ENCODE data around the gene ZKSCAN5. TPM values are rescaled to one million over a fixed set of nuclear protein-coding genes. Genes with fewer than 3 reads are reported as not detected.

Gene ZKSCAN5
- total and polyA plus RNA-seq, 7 donors, result 3.0 to 12.5 (median 7.7) TPM

- peak; percentile 94 to 98 (median 97) for TF ChIP-seq POLR2AphosphoS5 (IDR thresholded peaks at IDR 0.05)
- TF ChIP-seq, protein P1, sequence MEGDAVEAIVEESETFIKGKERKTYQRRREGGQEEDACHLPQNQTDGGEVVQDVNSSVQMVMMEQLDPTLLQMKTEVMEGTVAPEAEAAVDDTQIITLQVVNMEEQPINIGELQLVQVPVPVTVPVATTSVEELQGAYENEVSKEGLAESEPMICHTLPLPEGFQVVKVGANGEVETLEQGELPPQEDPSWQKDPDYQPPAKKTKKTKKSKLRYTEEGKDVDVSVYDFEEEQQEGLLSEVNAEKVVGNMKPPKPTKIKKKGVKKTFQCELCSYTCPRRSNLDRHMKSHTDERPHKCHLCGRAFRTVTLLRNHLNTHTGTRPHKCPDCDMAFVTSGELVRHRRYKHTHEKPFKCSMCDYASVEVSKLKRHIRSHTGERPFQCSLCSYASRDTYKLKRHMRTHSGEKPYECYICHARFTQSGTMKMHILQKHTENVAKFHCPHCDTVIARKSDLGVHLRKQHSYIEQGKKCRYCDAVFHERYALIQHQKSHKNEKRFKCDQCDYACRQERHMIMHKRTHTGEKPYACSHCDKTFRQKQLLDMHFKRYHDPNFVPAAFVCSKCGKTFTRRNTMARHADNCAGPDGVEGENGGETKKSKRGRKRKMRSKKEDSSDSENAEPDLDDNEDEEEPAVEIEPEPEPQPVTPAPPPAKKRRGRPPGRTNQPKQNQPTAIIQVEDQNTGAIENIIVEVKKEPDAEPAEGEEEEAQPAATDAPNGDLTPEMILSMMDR (IDR thresholded peaks at IDR 0.05), result no peak
- peak in 1 of 4 donors; percentile 52 for TF ChIP-seq EP300 (IDR thresholded peaks at IDR 0.05)
- peak; percentile 82 to 94 for TF ChIP-seq POLR2A (IDR thresholded peaks at IDR 0.05)
- 0% methylated on average over 37 of the region's 37 CpGs for WGBS, 2 donors
- Histone ChIP-seq H3K4me1 (peaks cover 0 to 26% (median 17%) of the 10 kb centered on the region in 4 donors), H3K36me3 (peaks cover 0 to 36% (median 6%) of the 10 kb centered on the region in 4 donors), H3K27ac (peak within 1 kb of the TSS; percentile 81 to 88 (median 84)), H3K27me3 (no peaks in the 10 kb centered on the region), H3K4me3 (peak within 1 kb of the TSS; percentile 77 to 96 (median 87)), H3K9me3 (peaks cover 0 to 4% (median 2%) of the 10 kb centered on the region in 4 donors)
- DNase-seq, result peak; percentile 93
- intact Hi-C loops (cut with DNase I), result loop anchor here (5.0 to 10.0 kb wide), 3 partner anchors 65 to 1297 kb away; partner anchors contain the start of genes ARPC1A, TECPR1 and ZSCAN25
Observed at GRCh38 chr7:99551767-99552463, 47.5 kb downstream of the ZKSCAN5 start, which contains the start of gene FAM200A. Gene FAM200A (minus strand): TSS chr7:99552114. CDS start chr7:99548407, 3,707 bp downstream.

GRCh38 chr7:99553039-99553438 lies 48.6 kb downstream of the ZKSCAN5 start:
- TF ChIP-seq, protein P1 (IDR thresholded peaks at IDR 0.05), result no peak
- TF ChIP-seq POLR2AphosphoS5 (IDR thresholded peaks at IDR 0.05) (no peak), POLR2A (IDR thresholded peaks at IDR 0.05) (no peak), EP300 (IDR thresholded peaks at IDR 0.05) (no peak)
- Histone ChIP-seq H3K36me3 (peaks cover 0 to 25% (median 3%) of the 10 kb centered on the region in 4 donors), H3K4me3 (no peak overlapping the region), H3K27ac (no peak overlapping the region), H3K4me1 (peaks cover 0 to 36% (median 24%) of the 10 kb centered on the region in 4 donors), H3K27me3 (no peaks in the 10 kb centered on the region), H3K9me3 (peaks cover 0 to 3% (median under 1%) of the 10 kb centered on the region in 4 donors)
- 95 to 97% methylated on average over 4 of the region's 4 CpGs for WGBS, 2 donors
- no peak for DNase-seq
- intact Hi-C loops (cut with DNase I), result loop anchor here (5.0 to 10.0 kb wide), 3 partner anchors 64 to 1298 kb away; partner anchors contain the start of genes ARPC1A, TECPR1 and ZSCAN25

DNA sequence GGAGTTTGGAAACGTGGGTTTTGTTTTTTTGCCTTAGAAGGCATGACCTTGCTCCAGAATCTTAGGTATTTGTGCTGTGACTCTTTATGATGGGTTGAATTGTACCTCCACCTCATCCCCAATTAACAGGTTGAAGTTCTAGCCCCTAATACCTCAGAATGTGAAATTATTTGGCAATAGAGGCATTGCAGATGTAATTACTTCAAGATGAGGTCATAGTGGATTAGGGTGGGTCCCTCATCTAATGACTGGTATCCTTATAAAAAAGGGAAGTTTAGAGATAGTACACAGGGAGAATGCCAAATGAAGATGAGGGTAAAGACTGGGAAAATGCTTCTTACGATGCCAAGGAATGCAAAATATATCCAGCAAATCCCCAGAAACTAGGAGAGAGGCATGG lies 50.5 kb downstream of the ZKSCAN5 start:
- no peak for TF ChIP-seq POLR2AphosphoS5 (IDR thresholded peaks at IDR 0.05)
- TF ChIP-seq POLR2A (IDR thresholded peaks at IDR 0.05), result no peak
- no peak for TF ChIP-seq EP300 (IDR thresholded peaks at IDR 0.05)
- 75 to 85% methylated on average over 2 of the region's 2 CpGs for WGBS, 2 donors
- H3K27ac ChIP-seq, result no peak overlapping the region
- H3K9me3 ChIP-seq, result no peaks in the 10 kb centered on the region
- no peaks in the 10 kb centered on the region for H3K27me3 ChIP-seq
- H3K4me1 ChIP-seq, result peaks cover 0 to 43% (median 32%) of the 10 kb centered on the region in 4 donors
- H3K4me3 ChIP-seq, result no peak overlapping the region
- DNase-seq, result no peak
- intact Hi-C loops (cut with DNase I), result loop anchor here (5.0 to 10.0 kb wide), 3 partner anchors 62 to 1300 kb away; partner anchors contain the start of genes ARPC1A, TECPR1 and ZSCAN25
- peaks cover 0 to 19% (median 0%) of the 10 kb centered on the region in 4 donors for H3K36me3 ChIP-seq

DNA sequence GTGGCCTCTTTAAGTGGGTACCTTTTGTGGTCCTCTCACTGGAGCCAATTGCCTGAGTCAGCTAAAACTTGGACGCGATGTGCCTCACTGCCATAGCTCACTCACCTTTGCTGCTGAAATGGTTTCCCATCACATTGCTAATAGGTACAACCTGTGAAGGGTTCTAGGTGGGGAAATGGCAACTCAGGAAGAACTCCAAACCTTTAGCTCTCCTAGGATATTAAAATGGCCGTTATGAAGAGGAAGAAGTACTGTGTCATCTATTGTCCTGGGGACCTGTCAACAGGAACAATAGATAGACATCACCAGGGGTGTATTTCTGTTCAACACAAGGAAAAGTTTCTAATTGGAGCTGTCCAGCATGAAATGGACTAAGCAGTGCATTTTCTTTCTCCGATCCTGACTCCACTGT lies 52.7 kb downstream of the ZKSCAN5 start:
- DNase-seq, result no peak
- peaks cover 0 to 47% (median 38%) of the 10 kb centered on the region in 4 donors for H3K4me1 ChIP-seq
- H3K27ac ChIP-seq, result peak overlapping the region; percentile 93 to 98 (median 96)
- intact Hi-C loops (cut with DNase I), result loop anchor here (10.0 kb wide), 2 partner anchors 232 to 1302 kb away; partner anchors contain the start of genes ARPC1A and TECPR1
- H3K9me3 ChIP-seq, result no peaks in the 10 kb centered on the region
- TF ChIP-seq EP300 (IDR thresholded peaks at IDR 0.05) (no peak), POLR2A (IDR thresholded peaks at IDR 0.05) (no peak), POLR2AphosphoS5 (IDR thresholded peaks at IDR 0.05) (no peak)
- TF ChIP-seq, protein P1 (IDR thresholded peaks at IDR 0.05), result no peak
- 81 to 82% methylated on average over 4 of the region's 4 CpGs for WGBS, 2 donors
- H3K36me3 ChIP-seq, result peaks cover 15 to 38% (median 18%) of the 10 kb centered on the region in 4 donors
- peak overlapping the region; percentile 61 to 97 (median 70) for H3K4me3 ChIP-seq
- H3K27me3 ChIP-seq, result no peaks in the 10 kb centered on the region

DNA sequence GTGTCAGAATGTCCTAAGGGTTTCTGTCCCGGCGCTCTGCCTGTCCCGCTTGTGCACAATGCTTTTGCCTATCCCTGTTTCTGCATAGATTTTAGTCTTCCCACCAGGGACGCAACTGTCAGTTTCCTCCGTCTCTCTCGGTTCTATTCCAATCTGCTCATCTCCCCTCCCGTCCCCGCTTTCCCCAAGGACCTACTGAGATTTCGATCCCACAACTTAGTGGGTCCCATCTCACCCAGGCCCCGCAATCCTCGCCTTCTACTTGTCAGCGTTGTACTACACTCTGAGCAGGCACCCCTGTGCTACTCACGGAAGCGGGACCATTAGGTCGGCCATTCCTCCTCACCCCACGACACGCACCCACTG lies 53.5 kb downstream of the ZKSCAN5 start:
- Histone ChIP-seq H3K9me3 (no peaks in the 10 kb centered on the region), H3K36me3 (peaks cover 19 to 45% (median 25%) of the 10 kb centered on the region in 4 donors), H3K4me3 (peak overlapping the region; percentile 61 to 97 (median 70)), H3K4me1 (peaks cover 0 to 47% (median 43%) of the 10 kb centered on the region in 4 donors), H3K27me3 (no peaks in the 10 kb centered on the region), H3K27ac (peak overlapping the region; percentile 93 to 98 (median 96))
- intact Hi-C loops (cut with DNase I), result loop anchor here (2.0 to 10.0 kb wide), 4 partner anchors 53 to 1303 kb away; partner anchors contain the start of genes ARPC1A, TECPR1 and ZKSCAN5
- DNase-seq, result no peak
- WGBS, 2 donors, result 1% methylated on average over 17 of the region's 17 CpGs
- TF ChIP-seq EP300 (IDR thresholded peaks at IDR 0.05), result no peak
- TF ChIP-seq, protein P1 (IDR thresholded peaks at IDR 0.05), result no peak
- TF ChIP-seq POLR2A (IDR thresholded peaks at IDR 0.05), result no peak
- TF ChIP-seq POLR2AphosphoS5 (IDR thresholded peaks at IDR 0.05), result no peak
